NCI-H1930 (cell line): Measurements from ENCODE around the gene P2RX4.
"Not testable (repeated sequence)": the region's sequence is repeated elsewhere in the genome, so short reads cannot be mapped to it uniquely, and the experiment has no call there.

ENCODE experiments used
- DNase-seq, 2 experiments: peaks; one replicate each; lab custom pipeline; 2025; lab: John Stamatoyannopoulos, UW

P2RX4 gene

GRCh38 chr12:121188227-121188626 lies 21.7 kb upstream of the P2RX4 start:
- DNase-seq: no peak

DNA sequence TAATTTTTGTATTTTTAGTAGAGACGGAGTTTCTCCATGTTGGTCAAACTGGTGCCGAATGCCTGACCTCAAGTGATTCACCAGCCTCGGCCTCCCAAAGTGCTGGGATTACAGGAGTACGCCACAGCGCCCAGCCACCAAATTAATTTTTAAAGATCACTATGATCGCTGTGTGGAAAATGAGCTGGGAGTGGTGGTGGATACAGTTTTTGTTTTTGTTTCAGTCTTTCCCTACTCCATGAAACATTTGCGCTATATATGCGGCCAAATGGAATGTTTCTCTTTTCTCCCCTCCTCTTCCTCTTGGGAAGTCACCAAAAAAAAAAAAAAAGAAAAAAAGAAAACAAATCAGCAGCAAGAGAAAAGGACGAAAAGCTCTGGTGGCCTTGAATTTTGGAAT lies 20.8 kb upstream of the P2RX4 start:
- DNase-seq: no peak

DNA sequence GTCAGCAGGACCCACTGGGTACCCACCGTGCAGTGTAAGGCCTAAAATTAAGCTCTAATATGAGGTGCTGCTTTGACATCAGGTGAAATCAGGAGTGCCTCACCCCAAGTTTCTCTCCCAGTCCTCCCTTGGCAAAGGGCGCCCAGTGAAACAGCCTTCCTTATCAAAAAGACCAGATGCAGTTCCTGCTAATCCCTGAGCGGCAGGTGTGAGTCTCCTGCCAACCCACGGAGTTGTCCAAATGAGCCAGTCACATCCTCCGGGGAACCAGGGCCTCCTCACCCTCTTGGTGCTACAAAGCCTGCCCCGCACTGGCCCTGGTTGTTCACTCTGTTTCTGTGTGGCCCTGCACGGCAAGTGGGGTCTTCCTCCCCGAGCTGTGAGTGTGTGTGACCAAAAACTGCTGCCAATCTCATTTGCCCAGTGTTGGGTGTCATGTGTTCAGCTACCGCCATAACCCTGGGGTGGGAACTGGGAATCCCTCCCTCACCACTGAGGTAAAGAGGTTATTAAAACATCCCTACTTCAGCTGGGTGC lies 20.2 kb upstream of the P2RX4 start:
- no peak for DNase-seq

- DNase-seq: no peak
These were observed 19.4 kb upstream of the P2RX4 start for GRCh38 chr12:121190523-121191031.

DNA sequence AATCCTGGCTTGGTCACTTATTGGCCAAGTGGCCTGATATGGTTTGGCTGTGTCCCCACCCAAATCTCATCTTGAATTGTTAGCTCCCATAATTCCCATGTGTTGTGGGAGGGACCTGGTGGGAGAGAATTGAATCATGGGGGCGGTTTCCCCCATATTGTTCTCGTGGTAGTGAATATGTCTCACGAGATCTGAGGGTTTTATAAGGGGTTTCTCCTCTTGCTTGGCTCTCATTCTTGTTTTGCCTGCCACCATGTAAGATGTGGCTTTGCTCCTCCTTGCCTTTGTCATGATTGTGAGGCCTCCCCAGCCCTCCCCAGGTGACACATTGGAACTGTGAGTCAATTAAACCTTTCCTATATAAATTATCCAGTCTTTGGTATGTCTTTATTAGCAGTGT lies 18.8 kb upstream of the P2RX4 start:
- no peak for DNase-seq

- DNase-seq: no peak
These were observed 13.0 kb upstream of the P2RX4 start for GRCh38 chr12:121196902-121197301.

DNA sequence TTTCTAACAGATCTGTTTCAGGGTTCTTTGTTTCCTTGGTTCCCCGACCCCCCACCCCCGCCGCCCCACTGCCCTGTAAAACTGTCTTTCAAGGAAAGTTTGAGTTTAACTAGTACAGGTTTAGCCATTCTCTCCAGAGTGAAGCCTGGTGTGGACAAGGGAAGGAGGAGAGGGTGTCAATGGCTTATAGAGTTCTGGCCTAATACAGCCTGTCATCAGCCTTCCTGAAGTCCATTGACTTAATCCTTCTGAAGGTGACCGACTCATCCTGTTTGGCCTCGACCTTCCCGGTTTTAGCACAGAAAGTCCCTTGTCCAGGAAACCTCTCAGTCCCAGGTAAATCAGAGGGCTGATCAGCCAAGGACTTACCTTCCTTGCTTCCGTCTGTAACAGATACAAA lies 11.0 kb upstream of the P2RX4 start:
- DNase-seq: no peak

DNA sequence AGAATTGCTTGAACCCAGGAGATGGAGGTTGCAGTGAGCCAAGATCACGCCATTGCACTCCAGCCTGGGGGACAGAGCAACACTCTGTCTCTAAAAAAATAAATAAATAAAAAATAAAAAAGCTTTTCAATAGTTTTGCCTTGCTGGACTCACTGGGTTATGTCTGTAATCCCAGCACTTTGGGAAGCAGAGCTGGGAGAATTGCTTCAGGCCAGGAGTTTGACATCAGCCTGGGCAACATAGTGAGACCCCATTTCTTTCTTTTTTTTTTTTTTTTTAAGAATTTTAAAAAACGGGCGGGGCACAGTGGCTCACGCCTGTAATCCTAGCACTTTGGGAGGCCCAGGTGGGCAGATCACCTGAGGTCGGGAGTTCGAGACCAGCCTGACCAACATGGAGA lies 8.8 kb upstream of the P2RX4 start:
- DNase-seq: not testable (repeated sequence)

GRCh38 chr12:121202407-121203355 lies 7.2 kb upstream of the P2RX4 start:
- DNase-seq: no peak

- DNase-seq: no peak
These were observed 6.4 kb upstream of the P2RX4 start for GRCh38 chr12:121203482-121203881.

DNA sequence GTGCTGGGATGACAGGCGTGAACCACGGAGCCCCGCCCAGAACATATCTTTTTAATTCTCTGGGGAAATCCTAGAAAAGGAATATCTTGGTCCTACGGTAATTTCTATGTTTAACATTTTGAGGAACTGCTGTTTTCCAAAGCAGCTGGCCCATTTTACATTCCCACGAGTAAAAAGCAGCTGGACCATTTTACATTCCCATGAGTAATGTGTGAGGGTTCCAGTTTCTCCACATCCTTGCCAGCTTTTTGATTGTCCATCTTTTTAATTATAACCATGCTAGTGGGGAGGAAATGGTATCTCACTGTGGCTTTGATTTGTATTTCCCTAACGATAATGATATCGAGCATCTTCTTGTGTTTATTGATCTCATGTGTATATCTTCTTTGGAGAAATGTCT lies 4.4 kb upstream of the P2RX4 start:
- DNase-seq: no peak

GRCh38 chr12:121208571-121208970 lies 1.4 kb upstream of the P2RX4 start:
- not testable (repeated sequence) for DNase-seq

- no peak for DNase-seq
These were observed 708 bp upstream of the P2RX4 start for GRCh38 chr12:121209221-121209620.

DNA sequence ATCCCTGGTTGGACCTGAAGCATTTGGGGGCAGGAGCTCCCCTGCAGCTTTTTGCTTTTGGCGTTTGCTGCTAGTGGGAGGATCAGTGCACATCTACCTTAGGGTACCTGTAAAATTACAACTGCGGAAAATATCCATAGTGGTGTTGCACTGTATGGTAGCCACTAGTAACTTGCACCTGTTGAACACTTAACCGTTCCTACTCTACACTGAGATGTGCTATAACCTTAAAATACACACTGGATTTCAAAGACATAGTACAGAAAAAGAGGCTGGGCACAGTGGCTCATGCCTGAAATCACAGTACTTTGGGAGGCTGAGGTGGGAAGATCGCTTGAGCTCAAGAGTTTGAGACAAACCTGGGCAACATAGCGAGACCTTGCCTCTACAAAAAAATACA lies 2.9 kb downstream of the P2RX4 start:
- no peak for DNase-seq

GRCh38 chr12:121214166-121214777 lies 4.3 kb downstream of the P2RX4 start:
- DNase-seq: no peak

- no peak for DNase-seq
These were observed 5.2 kb downstream of the P2RX4 start for GRCh38 chr12:121214855-121215745.

- no peak for DNase-seq
These were observed 6.2 kb downstream of the P2RX4 start for GRCh38 chr12:121216102-121216501.

GRCh38 chr12:121217063-121217462 lies 7.1 kb downstream of the P2RX4 start:
- no peak for DNase-seq

DNA sequence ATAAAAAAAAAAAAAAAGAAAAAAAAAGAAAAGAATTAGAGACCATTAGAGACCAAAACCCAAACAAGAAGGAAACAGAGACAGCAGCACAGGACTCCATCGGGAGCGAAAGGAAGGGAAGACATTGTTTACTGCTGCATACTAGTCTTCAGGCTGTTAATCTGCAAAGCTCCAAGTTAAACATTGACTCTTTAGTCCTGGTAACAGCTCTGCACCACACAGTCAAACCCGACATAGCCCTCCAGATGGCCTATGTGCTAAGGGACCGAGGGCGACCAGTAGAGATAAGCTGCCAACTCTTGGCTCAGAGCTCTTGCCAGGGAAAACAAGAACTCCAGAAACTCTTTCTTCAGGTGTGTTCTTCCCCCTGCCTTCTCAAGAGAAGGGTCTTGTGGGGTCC lies 7.8 kb downstream of the P2RX4 start:
- DNase-seq: no peak

DNA sequence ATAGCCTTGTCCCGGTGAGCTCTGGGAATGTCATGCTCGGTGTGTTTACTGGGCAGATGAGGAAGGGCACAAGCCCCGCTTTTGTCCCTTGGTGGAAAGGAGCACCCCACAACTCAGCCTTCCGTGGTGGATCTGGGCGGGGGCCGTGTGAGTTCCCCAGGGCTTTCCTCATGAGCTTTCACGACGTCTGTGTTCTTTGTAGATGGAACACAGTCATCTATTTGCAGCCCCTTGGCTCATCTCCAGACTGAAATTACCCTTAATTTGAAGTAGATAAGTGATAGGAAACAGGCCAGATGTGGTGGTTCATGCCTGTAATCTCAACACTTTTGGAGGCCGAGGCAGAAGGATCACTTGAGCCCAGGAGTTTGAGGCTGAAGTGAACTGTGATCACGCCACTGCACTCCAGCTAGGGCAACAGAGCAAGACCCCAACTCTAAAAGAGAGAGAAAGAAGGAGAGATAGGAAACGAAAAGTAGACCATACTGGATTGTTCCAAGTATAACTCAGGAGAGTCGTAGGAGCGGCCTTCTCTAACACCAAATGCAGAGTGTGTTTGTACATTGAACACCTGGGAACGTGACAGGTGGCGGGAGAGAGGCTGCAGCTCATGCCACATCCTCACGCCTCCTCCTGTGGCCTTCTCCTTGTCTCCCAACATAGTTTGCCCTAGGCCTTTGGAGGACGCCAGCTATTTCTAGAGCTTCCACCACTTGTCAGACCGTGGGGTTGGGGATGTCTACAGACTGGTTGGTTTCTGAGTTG lies 8.8 kb downstream of the P2RX4 start:
- no peak for DNase-seq

- DNase-seq: no peak
These were observed 9.5 kb downstream of the P2RX4 start for GRCh38 chr12:121219353-121219986.
